PC-9 (cell line): ENCODE data around the gene SLC1A3.

ENCODE experiments used
- EZH2 ChIP-seq: fragments of 200-600 bp; sonication (generic); IDR thresholded peaks from 2 replicates; pipeline ENCODE4 v1.8.0; 2017; ENCODE audit warnings: antibody characterized with exemption, low read depth
- TF ChIP-seq, protein P1 (sequence below): fragments of 200-600 bp; sonication (generic); conservative IDR thresholded peaks from 2 replicates; pipeline ENCODE4 v1.6.1; 2017; ENCODE audit warnings: mixed run types, antibody characterized with exemption, mild to moderate bottlenecking, moderate library complexity

DNA sequence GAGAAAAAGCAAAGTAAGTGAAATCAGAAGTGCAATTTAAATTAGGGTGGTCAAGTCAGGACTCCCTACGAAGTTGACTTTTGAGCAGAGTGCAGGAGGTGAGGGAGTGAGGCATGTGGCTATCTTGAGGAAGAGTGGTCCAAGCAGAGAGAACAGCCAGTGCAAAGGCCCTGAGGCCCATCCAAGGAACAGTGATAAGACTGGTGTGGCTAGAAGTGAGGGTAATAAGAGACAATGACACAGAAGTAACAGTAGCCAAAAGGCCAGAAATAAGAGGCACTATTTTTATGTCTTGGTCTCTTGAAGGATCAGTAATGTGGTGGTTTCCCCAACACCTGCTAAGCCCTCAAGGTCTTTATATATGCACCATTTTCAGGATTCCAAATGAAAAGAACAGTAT is 120.4 kb downstream of the SLC1A3 start:
- no peak for TF ChIP-seq EZH2
- TF ChIP-seq, protein P1, sequence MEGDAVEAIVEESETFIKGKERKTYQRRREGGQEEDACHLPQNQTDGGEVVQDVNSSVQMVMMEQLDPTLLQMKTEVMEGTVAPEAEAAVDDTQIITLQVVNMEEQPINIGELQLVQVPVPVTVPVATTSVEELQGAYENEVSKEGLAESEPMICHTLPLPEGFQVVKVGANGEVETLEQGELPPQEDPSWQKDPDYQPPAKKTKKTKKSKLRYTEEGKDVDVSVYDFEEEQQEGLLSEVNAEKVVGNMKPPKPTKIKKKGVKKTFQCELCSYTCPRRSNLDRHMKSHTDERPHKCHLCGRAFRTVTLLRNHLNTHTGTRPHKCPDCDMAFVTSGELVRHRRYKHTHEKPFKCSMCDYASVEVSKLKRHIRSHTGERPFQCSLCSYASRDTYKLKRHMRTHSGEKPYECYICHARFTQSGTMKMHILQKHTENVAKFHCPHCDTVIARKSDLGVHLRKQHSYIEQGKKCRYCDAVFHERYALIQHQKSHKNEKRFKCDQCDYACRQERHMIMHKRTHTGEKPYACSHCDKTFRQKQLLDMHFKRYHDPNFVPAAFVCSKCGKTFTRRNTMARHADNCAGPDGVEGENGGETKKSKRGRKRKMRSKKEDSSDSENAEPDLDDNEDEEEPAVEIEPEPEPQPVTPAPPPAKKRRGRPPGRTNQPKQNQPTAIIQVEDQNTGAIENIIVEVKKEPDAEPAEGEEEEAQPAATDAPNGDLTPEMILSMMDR: no peak
